ENCODE results near the gene NFIB. TPM values are rescaled to one million over a fixed set of nuclear protein-coding genes. Genes with fewer than 3 reads are reported as not detected.

Gene NFIB
- total RNA-seq, 1 donor from 2014 or later = 76.4 TPM

GRCh38 chr9:14052359-14052758 is 261.6 kb downstream of the NFIB start:
- no peak for DNase-seq (ENCODE audit: extremely low spot score, unreplicated experiment)
- TF ChIP-seq, protein P1, sequence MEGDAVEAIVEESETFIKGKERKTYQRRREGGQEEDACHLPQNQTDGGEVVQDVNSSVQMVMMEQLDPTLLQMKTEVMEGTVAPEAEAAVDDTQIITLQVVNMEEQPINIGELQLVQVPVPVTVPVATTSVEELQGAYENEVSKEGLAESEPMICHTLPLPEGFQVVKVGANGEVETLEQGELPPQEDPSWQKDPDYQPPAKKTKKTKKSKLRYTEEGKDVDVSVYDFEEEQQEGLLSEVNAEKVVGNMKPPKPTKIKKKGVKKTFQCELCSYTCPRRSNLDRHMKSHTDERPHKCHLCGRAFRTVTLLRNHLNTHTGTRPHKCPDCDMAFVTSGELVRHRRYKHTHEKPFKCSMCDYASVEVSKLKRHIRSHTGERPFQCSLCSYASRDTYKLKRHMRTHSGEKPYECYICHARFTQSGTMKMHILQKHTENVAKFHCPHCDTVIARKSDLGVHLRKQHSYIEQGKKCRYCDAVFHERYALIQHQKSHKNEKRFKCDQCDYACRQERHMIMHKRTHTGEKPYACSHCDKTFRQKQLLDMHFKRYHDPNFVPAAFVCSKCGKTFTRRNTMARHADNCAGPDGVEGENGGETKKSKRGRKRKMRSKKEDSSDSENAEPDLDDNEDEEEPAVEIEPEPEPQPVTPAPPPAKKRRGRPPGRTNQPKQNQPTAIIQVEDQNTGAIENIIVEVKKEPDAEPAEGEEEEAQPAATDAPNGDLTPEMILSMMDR (conservative IDR thresholded peaks at IDR 0.05) = no peak
- Mint-ChIP-seq H3K27me3 (no peaks in the 10 kb centered on the region), H3K9me3 (peaks cover 6% of the 10 kb centered on the region), H3K27ac (no peak overlapping the region), H3K4me3 (no peak overlapping the region), H3K4me1 (ENCODE audit: unreplicated experiment) (peaks cover 35% of the 10 kb centered on the region), H3K36me3 (peaks cover 5% of the 10 kb centered on the region)

GRCh38 chr9:14051419-14051818 is 262.5 kb downstream of the NFIB start:
- Mint-ChIP-seq H3K4me3 (no peak overlapping the region), H3K36me3 (peaks cover 5% of the 10 kb centered on the region), H3K9me3 (peaks cover 6% of the 10 kb centered on the region), H3K27me3 (no peaks in the 10 kb centered on the region), H3K4me1 (ENCODE audit: unreplicated experiment) (peaks cover 29% of the 10 kb centered on the region), H3K27ac (no peak overlapping the region)
- no peak for DNase-seq (ENCODE audit: extremely low spot score, unreplicated experiment)
- TF ChIP-seq, protein P1 (conservative IDR thresholded peaks at IDR 0.05) = no peak

- Mint-ChIP-seq H3K36me3 (no peaks in the 10 kb centered on the region), H3K27ac (no peak overlapping the region), H3K4me1 (ENCODE audit: unreplicated experiment) (no peaks in the 10 kb centered on the region), H3K4me3 (no peak overlapping the region), H3K9me3 (no peaks in the 10 kb centered on the region), H3K27me3 (no peaks in the 10 kb centered on the region)
- TF ChIP-seq, protein P1 (conservative IDR thresholded peaks at IDR 0.05) = no peak
- no peak for DNase-seq (ENCODE audit: extremely low spot score, unreplicated experiment)
Measured at GRCh38 chr9:14043483-14043882, 270.5 kb downstream of the NFIB start.

DNA sequence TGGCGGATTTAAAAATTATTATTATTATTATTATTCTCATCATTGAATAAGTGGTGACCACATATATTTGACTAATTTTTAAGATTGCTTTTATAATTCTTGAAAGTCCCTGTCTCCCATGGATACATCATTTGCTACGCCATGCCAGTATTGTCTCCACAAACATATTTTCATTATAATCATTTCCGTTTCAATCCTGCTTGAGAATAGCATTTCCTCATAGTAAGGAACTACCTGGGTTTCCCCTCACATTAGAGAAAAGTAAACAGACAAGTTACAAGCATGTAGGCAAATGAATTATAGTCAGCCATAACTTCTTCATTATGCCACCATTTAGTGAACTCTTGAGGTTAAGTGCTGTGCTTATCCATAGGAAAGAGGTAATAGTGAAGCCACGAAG is 276.6 kb downstream of the NFIB start:
- DNase-seq (ENCODE audit: extremely low spot score, unreplicated experiment) = no peak
- H3K27me3 Mint-ChIP-seq = no peaks in the 10 kb centered on the region
- no peak overlapping the region for H3K4me3 Mint-ChIP-seq
- H3K27ac Mint-ChIP-seq = no peak overlapping the region
- TF ChIP-seq, protein P1 (conservative IDR thresholded peaks at IDR 0.05) = no peak
- H3K9me3 Mint-ChIP-seq = peaks cover 5% of the 10 kb centered on the region
- H3K36me3 Mint-ChIP-seq = no peaks in the 10 kb centered on the region
- peaks cover 9% of the 10 kb centered on the region for H3K4me1 Mint-ChIP-seq (ENCODE audit: unreplicated experiment)

DNA sequence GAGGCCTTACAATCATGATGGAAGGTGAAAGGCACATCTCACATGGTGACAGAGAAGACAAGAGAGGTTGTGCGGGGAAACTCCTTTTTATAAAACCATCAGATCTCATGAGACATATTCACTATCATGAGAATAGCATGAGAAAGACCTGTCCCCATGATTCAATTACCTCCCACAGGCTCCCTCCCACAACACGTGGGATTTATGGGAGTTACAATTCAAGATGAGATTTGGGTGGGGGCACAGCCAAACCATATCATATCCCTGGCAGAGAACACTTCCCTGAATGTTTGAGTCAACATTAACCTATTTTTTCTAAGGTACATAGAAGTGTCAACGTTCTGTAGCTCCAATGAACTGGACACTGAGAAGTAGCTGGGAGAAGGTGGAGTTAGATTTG is 280.9 kb downstream of the NFIB start:
- no peak overlapping the region for H3K4me3 Mint-ChIP-seq
- H3K27ac Mint-ChIP-seq = no peak overlapping the region
- H3K27me3 Mint-ChIP-seq = no peaks in the 10 kb centered on the region
- peaks cover 38% of the 10 kb centered on the region for H3K4me1 Mint-ChIP-seq (ENCODE audit: unreplicated experiment)
- peaks cover 5% of the 10 kb centered on the region for H3K9me3 Mint-ChIP-seq
- no peaks in the 10 kb centered on the region for H3K36me3 Mint-ChIP-seq
- no peak for DNase-seq (ENCODE audit: extremely low spot score, unreplicated experiment)
- TF ChIP-seq, protein P1 (conservative IDR thresholded peaks at IDR 0.05) = no peak
